Activated CD8-positive, alpha-beta T cell treated with anti-CD3 and anti-CD28 coated beads for 36 hours (primary cell): Measurements from ENCODE around the gene GPC6. TPM values are rescaled to one million over a fixed set of nuclear protein-coding genes. Genes with fewer than 3 reads are reported as not detected.

Source experiments
- ATAC-seq: fragments of 200-7000 bp; cut with Tn5 transposase; one replicate; pipeline ENCODE4 v1.10.0; 2021; ENCODE audit warnings: mild to moderate bottlenecking, moderate library complexity
- CTCF ChIA-PET: fragments of 350-600 bp; sonication (Branson Sonifier 250); formaldehyde crosslinking; loops from one replicate; lab custom pipeline; 2021; ENCODE audit warnings: antibody characterized with exemption; lab: Charles Lee
- POLR2A ChIA-PET: fragments of 350-600 bp; sonication (Branson Sonifier 250); formaldehyde crosslinking; loops from one replicate; lab custom pipeline; 2021; ENCODE audit warnings: antibody characterized with exemption; lab: Charles Lee
- DNase-seq: peaks from one replicate; pipeline ENCODE4 v3.0.0-alpha.2; 2020
- H3K27ac Mint-ChIP-seq: one replicate; pipeline ENCODE4 v1.8.0; 2021; ENCODE audit warnings: mild to moderate bottlenecking, mixed read lengths
- H3K27me3 Mint-ChIP-seq: one replicate; pipeline ENCODE4 v1.8.0; 2021; ENCODE audit warnings: mixed read lengths
- H3K36me3 Mint-ChIP-seq: one replicate; pipeline ENCODE4 v1.8.0; 2021; ENCODE audit warnings: low read depth, mixed read lengths
- H3K4me1 Mint-ChIP-seq: one replicate; pipeline ENCODE4 v1.8.0; 2021; ENCODE audit warnings: low read depth, mixed read lengths
- H3K4me3 Mint-ChIP-seq: one replicate; pipeline ENCODE4 v1.8.0; 2021; ENCODE audit warnings: mild to moderate bottlenecking, moderate library complexity, mixed read lengths
- H3K9me3 Mint-ChIP-seq: one replicate; pipeline ENCODE4 v1.8.0; 2021; ENCODE audit warnings: mixed read lengths
- intact Hi-C: fragments of 100-400 bp; cut with micrococcal nuclease; formaldehyde crosslinking; loops from one replicate; pipeline ENCODE4 v1.10.0; 2022
- total RNA-seq, 2 experiments: library from RNA; stranded (reverse); gene quantifications; one replicate each; pipeline ENCODE4 v1.2.3, GENCODE V29; 2021
- TF ChIP-seq, protein P1 (sequence below): fragments of 200-600 bp; IDR thresholded peaks from one replicate; pipeline ENCODE4 v1.8.0; 2022; ENCODE audit warnings: antibody characterized with exemption, mild to moderate bottlenecking

Gene GPC6
- total RNA-seq, 2 experiments from 2014 or later, result not detected

DNA sequence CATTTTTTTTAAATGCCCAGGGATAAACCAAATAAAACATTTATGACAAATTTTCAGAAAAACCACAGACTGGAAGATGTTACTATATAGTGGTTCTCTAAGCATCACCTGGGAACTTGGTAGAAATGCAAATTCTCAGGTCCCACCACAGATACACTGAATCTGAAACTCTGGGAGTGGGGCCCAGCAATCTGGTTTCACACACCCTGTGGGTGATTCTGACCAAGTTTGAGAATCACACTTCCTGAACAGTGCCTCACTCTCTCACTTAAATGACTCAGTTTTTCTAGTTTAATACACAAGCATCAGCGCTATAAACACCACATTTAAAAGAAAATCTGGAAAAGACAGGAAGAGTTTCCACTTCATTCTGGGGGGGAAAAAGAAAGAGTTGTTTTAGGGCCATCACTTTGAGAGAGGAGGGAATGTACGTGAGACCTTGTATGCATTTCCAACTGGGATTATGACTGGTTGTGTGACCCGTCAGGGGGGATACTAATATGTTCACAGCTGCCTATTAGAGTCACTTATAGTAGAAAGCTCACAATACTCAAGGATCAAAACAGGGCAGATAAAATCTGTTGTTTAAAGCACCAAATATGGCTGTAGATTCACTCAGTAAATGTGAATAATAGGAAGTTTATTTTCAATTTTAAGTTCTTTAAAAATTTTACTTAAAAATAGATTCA is 567.7 kb downstream of the GPC6 start:
- no peaks in the 10 kb centered on the region for H3K36me3 Mint-ChIP-seq
- H3K4me3 Mint-ChIP-seq, result no peak overlapping the region
- peaks cover 23% of the 10 kb centered on the region for H3K4me1 Mint-ChIP-seq
- DNase-seq (peak; percentile 81), ATAC-seq (peak; percentile 94)
- H3K9me3 Mint-ChIP-seq, result peaks cover 5% of the 10 kb centered on the region
- CTCF ChIA-PET, result no interaction called here
- TF ChIP-seq, protein P1, sequence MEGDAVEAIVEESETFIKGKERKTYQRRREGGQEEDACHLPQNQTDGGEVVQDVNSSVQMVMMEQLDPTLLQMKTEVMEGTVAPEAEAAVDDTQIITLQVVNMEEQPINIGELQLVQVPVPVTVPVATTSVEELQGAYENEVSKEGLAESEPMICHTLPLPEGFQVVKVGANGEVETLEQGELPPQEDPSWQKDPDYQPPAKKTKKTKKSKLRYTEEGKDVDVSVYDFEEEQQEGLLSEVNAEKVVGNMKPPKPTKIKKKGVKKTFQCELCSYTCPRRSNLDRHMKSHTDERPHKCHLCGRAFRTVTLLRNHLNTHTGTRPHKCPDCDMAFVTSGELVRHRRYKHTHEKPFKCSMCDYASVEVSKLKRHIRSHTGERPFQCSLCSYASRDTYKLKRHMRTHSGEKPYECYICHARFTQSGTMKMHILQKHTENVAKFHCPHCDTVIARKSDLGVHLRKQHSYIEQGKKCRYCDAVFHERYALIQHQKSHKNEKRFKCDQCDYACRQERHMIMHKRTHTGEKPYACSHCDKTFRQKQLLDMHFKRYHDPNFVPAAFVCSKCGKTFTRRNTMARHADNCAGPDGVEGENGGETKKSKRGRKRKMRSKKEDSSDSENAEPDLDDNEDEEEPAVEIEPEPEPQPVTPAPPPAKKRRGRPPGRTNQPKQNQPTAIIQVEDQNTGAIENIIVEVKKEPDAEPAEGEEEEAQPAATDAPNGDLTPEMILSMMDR, result no peak
- intact Hi-C loops, result no loop called here
- H3K27ac Mint-ChIP-seq, result no peak overlapping the region
- POLR2A ChIA-PET, result no interaction called here
- H3K27me3 Mint-ChIP-seq, result peaks cover 22% of the 10 kb centered on the region

DNA sequence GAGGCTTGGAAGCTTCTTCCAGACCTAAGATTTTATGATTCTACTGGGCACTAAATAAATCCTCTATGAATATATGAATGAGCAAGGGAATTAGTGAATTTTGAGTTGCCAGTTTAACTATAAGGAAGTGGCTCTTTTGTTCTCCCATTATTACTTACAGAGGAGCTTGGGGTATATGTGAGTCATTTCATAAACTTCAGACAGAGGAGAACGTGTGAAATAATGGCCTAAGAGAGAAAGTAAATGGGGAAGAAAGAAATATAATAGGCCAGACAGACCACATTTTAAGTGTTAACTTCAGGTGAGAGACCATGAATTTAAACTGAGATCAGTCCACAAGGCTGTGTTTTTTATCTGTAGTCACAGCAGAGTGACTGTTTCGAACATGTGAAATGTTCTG is 570.9 kb downstream of the GPC6 start:
- Mint-ChIP-seq H3K36me3 (no peaks in the 10 kb centered on the region), H3K4me3 (no peak overlapping the region), H3K4me1 (peaks cover 23% of the 10 kb centered on the region), H3K9me3 (peaks cover 5% of the 10 kb centered on the region), H3K27ac (no peak overlapping the region), H3K27me3 (peaks cover 30% of the 10 kb centered on the region)
- TF ChIP-seq, protein P1, result no peak
- DNase-seq, result no peak
- CTCF ChIA-PET, result no interaction called here
- ATAC-seq, result peak; percentile 16
- intact Hi-C loops, result no loop called here
- POLR2A ChIA-PET, result no interaction called here

DNA sequence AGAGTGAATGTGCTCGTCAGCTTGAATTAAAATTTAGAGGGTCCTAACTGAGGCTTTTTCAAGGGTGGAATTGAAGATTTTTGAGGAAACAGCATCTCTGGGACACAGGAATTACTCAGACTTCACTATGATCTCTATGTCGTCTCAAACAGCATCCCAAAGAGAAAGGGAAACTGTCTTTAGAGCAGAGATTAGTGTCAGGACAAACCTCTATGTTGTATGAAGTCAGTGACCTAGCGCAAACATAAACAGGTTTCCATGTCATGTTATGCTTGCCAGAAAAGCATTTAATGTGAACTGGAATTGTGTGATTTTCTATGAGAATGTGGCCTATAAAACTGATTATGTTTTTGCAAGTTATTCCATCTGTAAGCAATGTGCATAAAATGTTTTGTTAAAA is 573.7 kb downstream of the GPC6 start:
- Mint-ChIP-seq H3K27ac (no peak overlapping the region), H3K4me1 (peaks cover 6% of the 10 kb centered on the region), H3K27me3 (peaks cover 26% of the 10 kb centered on the region), H3K4me3 (no peak overlapping the region), H3K36me3 (no peaks in the 10 kb centered on the region), H3K9me3 (no peaks in the 10 kb centered on the region)
- ChIA-PET CTCF (no interaction called here), POLR2A (no interaction called here)
- TF ChIP-seq, protein P1, result no peak
- DNase-seq, result no peak
- no peak for ATAC-seq
- intact Hi-C loops, result no loop called here

DNA sequence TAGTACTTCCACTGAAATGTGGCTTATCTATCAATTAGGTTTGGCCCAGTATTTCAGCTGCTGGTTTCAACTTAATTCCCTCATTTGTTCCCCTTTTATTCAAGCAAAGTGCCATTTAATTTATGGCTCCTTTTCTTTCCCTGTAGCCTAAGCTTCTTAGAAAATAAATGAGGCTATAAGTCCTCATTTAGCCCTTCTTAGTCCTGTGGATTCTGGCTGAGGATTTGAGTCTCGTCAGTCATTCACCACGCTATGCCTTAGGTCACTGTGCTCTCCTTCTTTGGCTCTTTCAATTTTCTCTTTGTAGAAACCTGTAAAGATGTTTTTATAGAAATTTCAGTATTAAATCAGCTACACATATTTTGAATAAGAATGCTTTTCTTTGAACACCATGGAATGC is 579.1 kb downstream of the GPC6 start:
- ChIA-PET CTCF (no interaction called here), POLR2A (no interaction called here)
- ATAC-seq (no peak), DNase-seq (no peak)
- no peaks in the 10 kb centered on the region for H3K4me1 Mint-ChIP-seq
- no peak overlapping the region for H3K4me3 Mint-ChIP-seq
- TF ChIP-seq, protein P1, result no peak
- H3K27ac Mint-ChIP-seq, result no peak overlapping the region
- H3K27me3 Mint-ChIP-seq, result peaks cover 9% of the 10 kb centered on the region
- no peaks in the 10 kb centered on the region for H3K9me3 Mint-ChIP-seq
- intact Hi-C loops, result no loop called here
- no peaks in the 10 kb centered on the region for H3K36me3 Mint-ChIP-seq

DNA sequence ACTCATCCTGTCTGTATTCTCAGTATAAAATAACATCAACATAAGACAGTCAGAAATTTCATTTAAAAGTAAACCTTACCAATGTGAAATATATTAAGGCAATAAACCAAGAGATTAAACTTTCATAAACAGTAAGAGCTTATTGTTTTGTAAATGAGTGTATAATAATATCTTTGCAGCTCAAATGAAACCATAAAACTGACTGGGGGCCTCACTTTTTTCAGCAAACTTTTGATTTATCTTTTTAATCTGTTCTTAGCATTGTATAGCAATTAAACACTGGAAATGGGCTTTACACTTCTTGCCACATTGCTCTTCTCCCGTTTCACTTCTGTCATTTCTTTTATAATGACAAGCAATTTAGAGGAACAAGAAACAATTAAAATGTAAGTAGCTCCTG is 580.3 kb downstream of the GPC6 start:
- ATAC-seq (no peak), DNase-seq (no peak)
- POLR2A ChIA-PET, result no interaction called here
- Mint-ChIP-seq H3K27me3 (peaks cover 12% of the 10 kb centered on the region), H3K36me3 (no peaks in the 10 kb centered on the region), H3K27ac (no peak overlapping the region), H3K4me1 (no peaks in the 10 kb centered on the region), H3K9me3 (no peaks in the 10 kb centered on the region), H3K4me3 (no peak overlapping the region)
- intact Hi-C loops, result no loop called here
- CTCF ChIA-PET, result no interaction called here
- TF ChIP-seq, protein P1, result no peak
